Measurements from ENCODE around the gene KRABD2.
"Not testable (repeated sequence)": the region's sequence is repeated elsewhere in the genome, so short reads cannot be mapped to it uniquely, and the experiment has no call there.

Gene KRABD2

DNA sequence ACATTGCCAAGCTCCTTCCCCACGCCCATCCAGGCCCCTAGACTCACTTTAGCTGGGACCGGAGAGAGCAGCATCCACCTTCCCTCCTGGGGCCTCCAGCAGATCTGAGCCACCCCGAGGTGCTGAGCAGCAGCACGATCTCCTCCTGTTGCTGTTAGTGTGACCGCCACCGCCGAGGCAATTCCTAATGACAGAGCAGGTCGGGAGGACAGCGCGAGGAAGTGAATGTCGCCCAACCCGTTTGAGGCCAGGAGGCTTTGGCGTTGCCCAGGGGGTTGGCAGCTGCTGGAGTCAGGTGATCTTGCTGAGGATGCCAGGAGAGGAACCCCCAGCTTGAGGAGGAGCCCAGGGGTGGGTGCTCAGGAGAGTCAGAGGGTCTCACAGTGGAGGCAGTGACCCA, 21.1 kb upstream of the KRABD2 start, which contains the start of gene RNF222:
TSS of gene RNF222 (minus strand) at position 192 of the 400 bp plus-strand sequence. CDS start 4,366 bp downstream, outside the sequence.
- H3K9ac ChIP-seq (ENCODE audit: control insufficient read depth, insufficient read depth, low read length): no peak within 1 kb of the TSS
- no TSS peak for BruUV-seq (replicated peaks)
- H3K27me3 ChIP-seq (replicated peaks in 1 of 2; ENCODE audit: control insufficient read depth in 2 of 2, insufficient read depth in 2 of 2, low read length in 1 of 2): peaks cover 0 to 2% of the 10 kb centered on the region in 2 experiments; a peak in 2 of 4 replicates
- ChIA-PET SMC1A (ENCODE audit: uncharacterized antibody, unreplicated experiment) (no interaction called here), RAD21 (ENCODE audit: unreplicated experiment) (no interaction called here), CTCF (interaction anchor here (0.7 to 1.5 kb wide), 3 partner anchors 12 to 14 kb away, joined by 3 to 4 read pairs (median 3); no protein-coding TSS in a partner anchor), POLR2A (no interaction called here)
- in situ Hi-C loops (cut with MboI): no loop called here
- DNase-seq (ENCODE audit: low read depth, low spot score): no peak
- no peaks in the 10 kb centered on the region for H3K36me3 ChIP-seq (ENCODE audit: control insufficient read depth in 2 of 2, insufficient read depth in 2 of 2, low read length in 1 of 2)
- 47% methylated on average over 13 of the region's 13 CpGs for WGBS (ENCODE audit: insufficient coverage, insufficient replicate concordance, low lambda C conversion rate, missing lambda C conversion rate)
- TF ChIP-seq SMAD1 (IDR thresholded peaks at IDR 0.05; ENCODE audit: low read depth, partially characterized antibody) (no peak), MEF2B (IDR thresholded peaks at IDR 0.05; ENCODE audit: partially characterized antibody, poor library complexity, severe bottlenecking) (no peak), KLF5 (IDR thresholded peaks at IDR 0.05; ENCODE audit: partially characterized antibody) (no peak), KDM1A (IDR thresholded peaks at IDR 0.05; ENCODE audit: borderline replicate concordance) (no peak), SP1 (IDR thresholded peaks at IDR 0.05; ENCODE audit: low read depth, low read length) (no peak), SIX5 (IDR thresholded peaks at IDR 0.05; ENCODE audit: low read depth, low read length, severe bottlenecking) (no peak)
- TF ChIP-seq, protein P1, sequence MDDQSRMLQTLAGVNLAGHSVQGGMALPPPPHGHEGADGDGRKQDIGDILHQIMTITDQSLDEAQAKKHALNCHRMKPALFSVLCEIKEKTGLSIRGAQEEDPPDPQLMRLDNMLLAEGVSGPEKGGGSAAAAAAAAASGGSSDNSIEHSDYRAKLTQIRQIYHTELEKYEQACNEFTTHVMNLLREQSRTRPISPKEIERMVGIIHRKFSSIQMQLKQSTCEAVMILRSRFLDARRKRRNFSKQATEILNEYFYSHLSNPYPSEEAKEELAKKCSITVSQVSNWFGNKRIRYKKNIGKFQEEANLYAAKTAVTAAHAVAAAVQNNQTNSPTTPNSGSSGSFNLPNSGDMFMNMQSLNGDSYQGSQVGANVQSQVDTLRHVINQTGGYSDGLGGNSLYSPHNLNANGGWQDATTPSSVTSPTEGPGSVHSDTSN (IDR thresholded peaks at IDR 0.05; ENCODE audit: insufficient replicate concordance, low read depth, low read length): no peak
- TF ChIP-seq, protein P2, sequence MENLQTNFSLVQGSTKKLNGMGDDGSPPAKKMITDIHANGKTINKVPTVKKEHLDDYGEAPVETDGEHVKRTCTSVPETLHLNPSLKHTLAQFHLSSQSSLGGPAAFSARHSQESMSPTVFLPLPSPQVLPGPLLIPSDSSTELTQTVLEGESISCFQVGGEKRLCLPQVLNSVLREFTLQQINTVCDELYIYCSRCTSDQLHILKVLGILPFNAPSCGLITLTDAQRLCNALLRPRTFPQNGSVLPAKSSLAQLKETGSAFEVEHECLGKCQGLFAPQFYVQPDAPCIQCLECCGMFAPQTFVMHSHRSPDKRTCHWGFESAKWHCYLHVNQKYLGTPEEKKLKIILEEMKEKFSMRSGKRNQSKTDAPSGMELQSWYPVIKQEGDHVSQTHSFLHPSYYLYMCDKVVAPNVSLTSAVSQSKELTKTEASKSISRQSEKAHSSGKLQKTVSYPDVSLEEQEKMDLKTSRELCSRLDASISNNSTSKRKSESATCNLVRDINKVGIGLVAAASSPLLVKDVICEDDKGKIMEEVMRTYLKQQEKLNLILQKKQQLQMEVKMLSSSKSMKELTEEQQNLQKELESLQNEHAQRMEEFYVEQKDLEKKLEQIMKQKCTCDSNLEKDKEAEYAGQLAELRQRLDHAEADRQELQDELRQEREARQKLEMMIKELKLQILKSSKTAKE (IDR thresholded peaks at IDR 0.05; ENCODE audit: low read depth, poor library complexity, severe bottlenecking): no peak
- ATAC-seq: no peak
- FAIRE-seq: no peak
- no peak within 1 kb of the TSS for H3K4me2 ChIP-seq (ENCODE audit: control insufficient read depth, insufficient read depth)
- no peak within 1 kb of the TSS for H3K4me3 ChIP-seq
- intact Hi-C loops (cut with micrococcal nuclease; ENCODE audit: unreplicated experiment): no loop called here
- H3K4me1 ChIP-seq (ENCODE audit: control insufficient read depth, insufficient read depth, low read length): no peaks in the 10 kb centered on the region
- H3K27ac ChIP-seq (ENCODE audit: control insufficient read depth, insufficient read depth): no peak within 1 kb of the TSS
- H3K79me2 ChIP-seq (ENCODE audit: control insufficient read depth, insufficient read depth, low read length): no peaks in the 10 kb centered on the region
- H4K20me1 ChIP-seq (ENCODE audit: control insufficient read depth, insufficient read depth): no peaks in the 10 kb centered on the region
- H3K9me3 ChIP-seq (replicated peaks; ENCODE audit: control insufficient read depth, insufficient read depth, low read length): no peaks in the 10 kb centered on the region
- no peak within 1 kb of the TSS for H2AFZ ChIP-seq (ENCODE audit: control insufficient read depth, low read depth, low read length)

DNA sequence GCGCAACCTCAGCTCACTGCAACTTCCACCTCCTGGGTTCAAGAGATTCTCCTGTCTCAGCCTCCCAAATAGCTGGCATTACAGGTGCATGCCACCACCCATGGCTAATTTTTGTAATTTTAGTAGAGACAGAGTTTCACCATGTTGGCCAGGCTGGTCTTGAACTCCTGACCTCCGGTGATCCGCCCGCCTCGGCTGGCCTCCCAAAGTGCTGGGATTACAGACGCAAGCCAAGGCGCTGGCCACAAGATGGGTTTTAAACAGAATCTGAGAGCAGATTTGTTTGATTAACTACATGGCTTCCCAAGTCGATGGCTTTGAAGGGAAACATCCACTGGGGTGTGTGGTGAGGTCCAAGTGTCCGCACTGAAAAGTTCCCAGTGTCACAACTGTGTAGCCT, 18.0 kb upstream of the KRABD2 start:
- H2AFZ ChIP-seq (ENCODE audit: control insufficient read depth, low read depth, low read length); H3K4me3 ChIP-seq; POLR2A ChIA-PET; FAIRE-seq; in situ Hi-C loops (cut with MboI); DNase-seq (ENCODE audit: low read depth, low spot score); H3K27ac ChIP-seq (ENCODE audit: control insufficient read depth, insufficient read depth); H3K27me3 ChIP-seq (replicated peaks in 1 of 2; ENCODE audit: control insufficient read depth in 2 of 2, insufficient read depth in 2 of 2, low read length in 1 of 2); H3K79me2 ChIP-seq (ENCODE audit: control insufficient read depth, insufficient read depth, low read length); BruUV-seq (replicated peaks); H3K9ac ChIP-seq (ENCODE audit: control insufficient read depth, insufficient read depth, low read length); H3K36me3 ChIP-seq (ENCODE audit: control insufficient read depth in 2 of 2, insufficient read depth in 2 of 2, low read length in 1 of 2); H3K4me1 ChIP-seq (ENCODE audit: control insufficient read depth, insufficient read depth, low read length); H4K20me1 ChIP-seq (ENCODE audit: control insufficient read depth, insufficient read depth); H3K4me2 ChIP-seq (ENCODE audit: control insufficient read depth, insufficient read depth); H3K9me3 ChIP-seq (replicated peaks; ENCODE audit: control insufficient read depth, insufficient read depth, low read length); ATAC-seq; intact Hi-C loops (cut with micrococcal nuclease; ENCODE audit: unreplicated experiment): not testable (repeated sequence)
- ChIA-PET SMC1A (ENCODE audit: uncharacterized antibody, unreplicated experiment) (interaction anchor here (0.7 kb wide), 1 partner anchor 65 kb away, joined by 3 read pairs; no protein-coding TSS in a partner anchor), RAD21 (ENCODE audit: unreplicated experiment) (interaction anchor here (1.1 kb wide), 1 partner anchor 16 kb away, joined by 3 read pairs; no protein-coding TSS in a partner anchor), CTCF (interaction anchor here (0.7 to 1.2 kb wide), 2 partner anchors 15 to 16 kb away, joined by 3 to 6 read pairs; no protein-coding TSS in a partner anchor)
- whole genome bisulfite sequencing (ENCODE audit: insufficient coverage, insufficient replicate concordance, low lambda C conversion rate, missing lambda C conversion rate): 90% methylated on average over 9 of the region's 9 CpGs

Data from GM12878 (cell line).